GM18951 (cell line): ENCODE results near the gene ACTMAP.
"Not testable (repeated sequence)": the region's sequence is repeated elsewhere in the genome, so short reads cannot be mapped to it uniquely, and the experiment has no call there.

Experiments
- POLR2A ChIP-seq: IDR thresholded peaks from 4 replicates; pipeline ENCODE4 v1.6.1; 2011; ENCODE audit warnings: mild to moderate bottlenecking; ENCODE audit not compliant: insufficient read length, insufficient read depth; ENCODE audit errors: extremely low read depth
- in situ Hi-C: fragments of 300-500 bp; cut with MboI; formaldehyde crosslinking; loops from one replicate; pipeline ENCODE4 v1.12.0; 2022; ENCODE audit warnings: low sequenced_read_pairs, mixed read lengths, inconsistent platforms; ENCODE audit not compliant: unreplicated experiment

ACTMAP gene, protein sequence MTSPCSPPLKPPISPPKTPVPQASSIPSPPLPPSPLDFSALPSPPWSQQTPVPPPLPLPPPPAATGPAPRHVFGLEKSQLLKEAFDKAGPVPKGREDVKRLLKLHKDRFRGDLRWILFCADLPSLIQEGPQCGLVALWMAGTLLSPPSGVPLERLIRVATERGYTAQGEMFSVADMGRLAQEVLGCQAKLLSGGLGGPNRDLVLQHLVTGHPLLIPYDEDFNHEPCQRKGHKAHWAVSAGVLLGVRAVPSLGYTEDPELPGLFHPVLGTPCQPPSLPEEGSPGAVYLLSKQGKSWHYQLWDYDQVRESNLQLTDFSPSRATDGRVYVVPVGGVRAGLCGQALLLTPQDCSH

DNA sequence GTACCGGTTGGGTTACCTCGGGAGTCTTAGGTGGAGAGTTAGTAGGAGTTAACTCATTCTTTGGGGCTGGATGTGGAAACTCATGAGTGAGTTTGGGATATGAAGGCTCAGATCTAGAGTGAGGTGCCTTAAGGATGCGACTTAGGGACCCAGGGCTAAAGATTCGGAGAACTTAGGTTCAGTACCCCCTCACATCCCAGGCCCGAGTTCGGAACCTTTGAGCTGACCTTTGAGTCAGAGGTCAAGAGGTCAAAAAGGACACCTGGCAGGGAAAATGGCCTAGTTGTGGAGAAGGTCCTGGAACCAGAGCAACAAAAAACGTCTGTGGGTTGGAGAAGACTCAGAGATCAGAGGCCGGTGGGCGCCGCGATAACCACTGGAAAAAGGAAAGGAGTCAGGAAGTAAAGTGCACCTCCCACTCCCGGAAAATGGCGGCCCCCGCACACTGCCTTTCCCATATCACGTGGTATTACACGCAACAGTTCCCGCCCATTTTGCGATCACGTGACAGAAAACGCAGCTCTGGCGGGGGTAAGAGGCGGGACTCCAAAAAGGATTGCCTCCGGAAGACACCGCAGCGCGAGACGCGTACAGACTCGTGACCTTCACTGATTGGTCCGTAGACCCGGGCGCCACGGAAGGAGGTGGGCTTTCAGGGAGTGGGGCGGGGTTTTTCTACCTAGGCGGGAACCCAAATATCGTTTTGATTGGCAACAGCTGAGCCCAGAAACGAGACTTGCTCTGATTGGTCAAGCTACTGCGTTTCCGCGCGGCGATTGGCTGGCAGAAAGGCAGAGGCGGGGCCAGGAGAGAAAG lies at the start of gene ACTMAP:
ACTMAP (minus strand) TSS at position 420 of the 816 bp plus-strand sequence. CDS start 674 bp downstream, outside the sequence.
- TF ChIP-seq POLR2A = peak; percentile 48

DNA sequence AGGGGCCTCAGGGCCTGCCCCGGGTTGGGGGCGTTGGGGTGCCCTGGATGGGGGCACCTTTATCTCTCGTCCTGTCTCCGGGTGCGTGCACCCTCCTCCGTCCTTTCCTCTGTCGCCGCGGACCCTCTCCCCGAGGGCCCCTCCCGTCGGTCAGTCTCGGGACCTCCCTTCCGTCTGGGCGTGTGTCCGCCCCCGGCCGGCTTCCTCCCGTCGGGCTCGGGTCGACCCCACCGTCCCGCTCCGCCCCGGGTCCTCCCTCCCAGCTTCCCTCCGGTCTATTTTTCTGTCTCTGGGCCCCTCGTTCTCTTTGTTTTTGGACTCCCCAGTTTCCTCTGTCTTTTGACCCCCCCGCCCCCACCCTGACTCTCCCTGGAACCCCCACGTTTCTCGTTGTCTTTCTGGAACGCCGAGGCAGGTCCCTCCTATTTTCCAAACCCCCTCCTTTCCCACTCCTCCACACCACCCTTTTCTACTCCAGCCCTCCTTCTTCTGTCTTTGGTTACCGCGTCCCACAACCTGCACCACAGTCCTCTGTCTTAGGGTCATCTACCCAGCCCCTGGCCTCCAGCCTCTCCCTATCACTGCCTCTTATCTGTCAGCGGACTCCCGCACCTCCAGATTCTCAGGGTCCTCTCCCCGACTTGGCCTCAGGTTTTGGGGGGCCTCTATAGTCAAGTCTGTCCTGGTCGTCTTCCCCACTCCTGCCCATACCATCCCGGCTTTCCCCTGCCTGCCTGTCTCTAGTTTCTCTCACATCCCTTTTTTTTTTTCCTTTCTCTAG lies 49.5 kb upstream of the ACTMAP start:
- no peak for TF ChIP-seq POLR2A
- in situ Hi-C loops = no loop called here

More for the DNA sequence above, at the start of gene ACTMAP:
- in situ Hi-C loops = no loop called here

DNA sequence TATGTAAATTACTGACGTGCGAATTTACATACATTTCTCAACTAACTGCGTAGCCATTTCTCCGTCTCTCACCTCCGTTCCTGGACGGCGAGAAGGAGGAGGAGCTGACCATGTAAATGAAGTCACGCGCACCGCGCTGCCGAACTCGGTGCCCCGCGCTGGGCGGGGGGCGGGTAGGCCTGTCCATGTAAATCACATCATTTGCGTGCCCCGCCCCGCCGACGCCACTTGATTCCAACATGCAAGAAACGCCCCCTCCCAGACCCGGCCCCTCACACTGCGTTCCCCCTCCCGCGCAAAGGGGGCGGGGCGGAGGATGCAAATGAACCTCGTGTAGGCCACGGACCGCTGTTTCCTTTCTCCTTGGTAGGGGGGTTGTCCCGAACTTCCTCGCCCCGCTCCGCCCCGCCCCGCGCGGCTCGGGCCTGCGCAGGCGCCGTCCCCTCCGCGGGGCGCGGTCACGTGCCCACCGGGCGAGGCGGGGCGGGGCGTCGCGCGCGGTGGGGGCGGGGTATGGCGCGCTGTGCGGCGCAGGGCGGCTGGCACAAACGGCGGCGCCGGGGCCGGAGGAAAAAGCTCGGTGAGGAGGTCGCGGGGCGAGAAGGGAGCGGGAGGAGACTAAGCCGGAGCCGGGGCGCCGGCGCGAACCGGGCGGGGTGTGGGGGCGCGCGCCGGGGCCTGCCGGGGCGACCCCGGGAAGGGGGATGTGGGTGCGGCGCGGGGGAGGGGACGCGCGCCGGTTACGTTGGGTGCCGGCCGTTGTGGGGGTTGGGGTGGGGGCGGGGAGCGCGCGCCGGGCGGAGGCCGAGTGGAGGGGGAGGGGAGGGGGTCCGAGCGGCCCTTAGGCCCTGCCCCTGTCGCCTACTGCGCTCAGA lies 48.6 kb upstream of the ACTMAP start, which contains the start of gene EGLN2:
EGLN2 (plus strand) TSS at position 509 of the 875 bp plus-strand sequence. CDS start 1,382 bp downstream, outside the sequence.
- peak; percentile 55 for TF ChIP-seq POLR2A
- in situ Hi-C loops = no loop called here

DNA sequence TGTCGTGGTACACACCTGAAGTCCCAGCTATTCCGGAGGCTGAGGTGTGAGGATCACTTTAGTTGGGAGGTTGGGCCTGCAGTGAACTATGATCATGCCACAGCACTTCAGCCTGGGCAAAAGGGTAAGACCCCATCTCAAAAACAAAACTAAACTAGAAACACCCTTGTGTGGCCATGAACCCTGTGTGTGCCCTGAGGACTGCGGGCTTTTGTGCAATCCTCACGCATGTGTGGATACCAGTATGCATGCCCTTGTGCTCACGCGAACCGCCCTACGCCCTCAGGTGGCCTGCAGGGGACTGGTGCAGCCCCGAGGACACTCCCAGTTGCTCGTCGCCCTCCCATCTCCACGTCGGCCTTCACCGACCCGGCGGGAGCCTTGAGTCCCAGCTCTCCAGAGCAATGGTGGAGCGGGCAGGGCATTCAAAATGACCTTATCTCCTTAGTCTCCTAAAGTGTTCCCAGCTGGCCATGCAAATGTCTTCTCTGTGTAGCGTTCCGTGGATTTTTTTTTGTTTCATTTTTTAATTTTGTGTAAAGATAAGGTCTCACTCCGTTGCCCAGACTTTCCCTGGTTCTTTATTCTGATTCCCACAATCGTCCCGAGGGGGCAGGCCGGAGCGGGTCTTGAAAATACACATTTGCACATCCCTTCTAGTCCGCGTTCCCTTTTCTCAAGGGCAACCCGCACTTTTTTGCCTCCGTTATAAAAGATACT lies 47.8 kb upstream of the ACTMAP start:
- peak; percentile 58 for TF ChIP-seq POLR2A
- in situ Hi-C loops = no loop called here

DNA sequence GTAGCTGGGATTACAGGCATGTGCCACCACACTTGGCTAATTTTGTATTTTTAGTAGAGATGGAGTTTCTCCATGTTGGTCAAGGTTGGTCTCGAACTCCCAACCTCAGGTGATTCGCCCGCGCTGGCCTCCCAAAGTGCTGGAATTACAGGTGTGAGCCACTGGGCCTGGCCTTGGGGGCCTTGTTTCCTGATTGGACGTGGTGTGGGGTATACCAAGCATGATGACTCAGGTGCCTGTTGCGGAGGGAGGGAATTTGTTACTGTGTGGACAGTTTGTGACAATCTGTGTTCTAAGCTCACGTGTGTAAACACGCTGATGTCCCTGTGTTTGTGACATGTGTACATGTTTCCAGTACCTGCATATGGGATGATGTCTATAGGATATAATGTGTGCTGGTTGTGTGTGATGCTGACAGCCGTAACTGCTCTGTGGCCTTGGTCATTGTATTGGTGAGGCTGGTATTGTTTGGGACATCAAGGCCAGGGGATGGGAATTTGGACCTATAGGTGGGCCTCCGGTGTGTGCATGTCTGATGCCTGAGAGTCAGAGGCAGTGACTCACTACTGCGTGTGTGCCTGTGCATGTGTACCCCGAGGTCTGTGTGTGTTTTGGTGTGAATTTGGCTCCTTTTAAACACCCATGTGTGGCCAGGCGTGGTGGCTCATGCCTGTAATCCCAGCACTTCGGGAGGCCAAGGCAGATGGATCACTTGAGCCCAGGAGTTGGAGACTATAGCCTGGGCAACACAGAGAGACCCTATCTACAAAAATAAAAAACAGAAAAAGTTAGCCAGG lies 47.1 kb upstream of the ACTMAP start:
- in situ Hi-C loops = no loop called here
- no peak for TF ChIP-seq POLR2A

DNA sequence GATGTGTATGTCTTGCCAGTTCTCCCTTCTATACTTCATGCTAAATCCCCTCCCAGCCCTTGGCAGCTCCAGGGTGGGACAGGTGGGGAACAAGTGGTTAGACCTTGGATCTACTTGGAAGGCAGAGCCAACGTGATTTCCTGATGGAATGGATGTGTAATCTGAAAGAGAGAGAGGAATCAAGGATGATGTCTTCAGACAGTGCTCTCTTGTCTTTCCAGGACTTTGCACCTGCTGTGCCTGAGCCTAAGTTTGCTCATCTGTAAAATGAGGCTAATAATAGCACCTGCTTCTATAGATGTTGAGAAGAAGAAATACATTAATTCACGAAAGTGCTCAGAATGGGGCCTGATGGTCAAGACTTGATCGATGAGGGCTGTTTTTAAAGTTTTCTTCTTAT lies 41.7 kb upstream of the ACTMAP start:
- in situ Hi-C loops = no loop called here
- no peak for TF ChIP-seq POLR2A

DNA sequence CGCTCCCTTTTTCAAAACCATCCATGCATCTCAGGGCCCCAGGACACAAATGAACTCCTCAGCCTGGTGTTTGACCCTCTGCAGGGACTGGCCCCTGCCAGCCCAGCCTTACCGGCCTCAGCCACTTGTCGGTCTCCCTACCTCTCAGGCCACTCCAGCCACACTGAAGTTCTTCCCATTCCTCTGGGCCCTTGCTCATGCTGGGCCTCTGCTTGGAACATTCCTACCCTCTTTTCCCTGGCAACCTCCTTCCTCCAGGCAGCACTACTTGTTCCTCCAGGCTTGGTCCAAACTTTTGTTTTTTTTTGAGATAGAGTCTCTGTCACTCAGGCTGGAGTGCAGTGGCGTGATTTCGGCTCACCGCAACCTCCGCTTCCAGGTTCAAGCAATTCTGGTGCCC lies 41.1 kb upstream of the ACTMAP start:
- TF ChIP-seq POLR2A = no peak
- in situ Hi-C loops = no loop called here

DNA sequence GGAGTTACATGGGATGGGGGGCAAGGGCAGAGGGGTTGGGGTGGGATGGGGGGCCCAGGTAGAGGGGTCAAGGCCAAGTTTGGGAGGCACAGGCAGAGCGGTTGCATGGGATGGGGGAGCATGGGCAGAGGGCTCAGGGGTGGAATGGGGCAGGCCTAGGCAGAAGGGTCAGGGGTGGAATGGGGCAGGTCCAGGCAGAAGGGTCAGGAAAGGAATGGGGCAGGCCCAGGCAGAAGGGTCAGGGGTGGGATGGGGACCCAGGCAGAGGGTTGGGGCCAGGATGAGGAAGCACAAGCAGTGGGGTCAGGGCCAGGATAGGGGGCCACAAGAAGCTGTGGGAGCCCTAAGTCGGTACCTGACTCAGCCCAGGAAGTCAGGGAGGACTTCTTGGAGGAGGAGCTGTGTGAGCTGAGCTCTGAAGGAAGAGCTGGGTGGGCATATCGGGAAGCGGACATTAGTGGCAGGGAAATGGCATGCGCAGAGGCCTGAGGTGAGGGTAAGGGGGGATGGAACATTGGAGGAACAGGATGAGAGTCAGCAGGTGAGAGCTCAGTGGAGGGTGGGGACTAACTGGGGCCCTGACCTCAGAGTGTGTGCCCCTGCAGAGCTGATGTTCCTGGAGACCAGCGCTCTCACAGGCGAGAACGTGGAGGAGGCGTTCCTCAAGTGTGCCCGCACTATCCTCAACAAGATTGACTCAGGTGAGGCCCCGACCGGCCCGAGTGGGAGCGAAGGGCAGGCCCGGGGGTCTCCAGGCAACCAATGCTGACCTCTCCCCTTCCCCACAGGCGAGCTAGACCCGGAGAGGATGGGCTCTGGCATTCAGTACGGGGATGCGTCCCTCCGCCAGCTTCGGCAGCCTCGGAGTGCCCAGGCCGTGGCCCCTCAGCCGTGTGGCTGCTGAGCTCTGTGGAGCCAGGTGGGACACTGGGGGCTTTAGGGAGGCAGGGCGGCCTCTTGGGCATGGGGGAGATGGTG lies 36.1 kb upstream of the ACTMAP start:
- TF ChIP-seq POLR2A = no peak

DNA sequence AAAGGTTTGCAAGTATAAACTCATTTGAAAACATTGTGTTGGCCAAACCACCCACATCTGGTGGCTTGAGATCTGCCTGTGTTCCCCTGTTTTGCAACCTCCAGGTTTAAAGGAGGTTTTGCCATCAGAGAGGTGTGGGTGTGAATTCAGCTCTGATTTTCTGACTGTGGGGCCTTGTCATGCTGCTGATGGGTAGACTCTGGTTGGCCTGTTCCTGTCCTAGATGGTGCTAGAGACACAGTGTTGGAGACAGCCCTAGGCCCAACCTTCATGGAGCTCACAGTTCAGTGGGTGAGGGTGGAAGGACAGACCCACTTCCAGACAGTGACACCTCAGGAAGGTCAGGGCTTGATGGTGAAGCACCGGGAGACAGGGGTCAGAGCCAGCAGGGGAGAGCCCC lies 35.2 kb upstream of the ACTMAP start:
- TF ChIP-seq POLR2A = no peak
- in situ Hi-C loops = no loop called here

More for the DNA sequence above, 36.1 kb upstream of the ACTMAP start:
- in situ Hi-C loops = no loop called here

DNA sequence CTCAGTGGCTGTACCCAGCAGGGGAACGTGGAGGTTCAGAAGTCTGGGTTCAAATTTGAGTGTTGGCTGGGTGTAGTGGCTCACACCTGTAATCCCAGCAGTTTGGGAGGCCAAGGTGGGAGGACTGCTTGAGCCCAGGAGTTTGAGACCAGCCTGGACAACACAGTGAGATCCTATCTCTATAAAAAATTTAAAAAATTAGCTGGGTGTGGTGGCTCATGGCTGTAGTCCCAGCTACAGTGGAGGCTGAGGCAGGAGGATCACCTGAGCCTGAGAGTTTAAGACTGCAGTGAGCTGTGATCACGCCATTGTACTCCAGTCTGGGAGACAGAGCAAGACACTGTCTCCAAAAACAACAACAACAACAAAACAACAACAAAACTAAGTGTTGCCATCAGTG lies 33.9 kb upstream of the ACTMAP start:
- in situ Hi-C loops = not testable (repeated sequence)
